Measurements from ENCODE around the gene C1QTNF12. TPM values are rescaled to one million over a fixed set of nuclear protein-coding genes. Genes with fewer than 3 reads are reported as not detected.
"Not testable (repeated sequence)": the region's sequence is repeated elsewhere in the genome, so short reads cannot be mapped to it uniquely, and the experiment has no call there.

C1QTNF12 gene
- total RNA-seq, 2 experiments from 2014 or later = 2.6 to 4.9 TPM

- Mint-ChIP-seq H3K27ac (no peak overlapping the region), H3K4me1 (ENCODE audit: low read depth) (peaks cover 14% of the 10 kb centered on the region), H3K36me3 (ENCODE audit: low read depth) (peaks cover 4% of the 10 kb centered on the region), H3K27me3 (no peaks in the 10 kb centered on the region), H3K9me3 (peaks cover 10% of the 10 kb centered on the region), H3K4me3 (no peak overlapping the region)
- DNase-seq = no peak
- POLR2A ChIA-PET = interaction anchor here (1.0 to 1.2 kb wide), 3 partner anchors 9 to 57 kb away, joined by 3 read pairs; no protein-coding TSS in a partner anchor
- CTCF ChIA-PET = interaction anchor here (1.1 to 2.5 kb wide), 2 partner anchors 10 to 76 kb away, joined by 3 to 8 read pairs; no protein-coding TSS in a partner anchor
- ATAC-seq = no peak
- intact Hi-C loops (cut with micrococcal nuclease) = no loop called here
- TF ChIP-seq CTCF (IDR thresholded peaks at IDR 0.05) = no peak
Observed at GRCh38 chr1:1198423-1199140, 47.9 kb downstream of the C1QTNF12 start.

- ChIA-PET POLR2A (interaction anchor here (1.0 kb wide), 1 partner anchor 28 kb away, joined by 3 read pairs; no protein-coding TSS in a partner anchor), CTCF (interaction anchor here (1.1 kb wide), 1 partner anchor 11 kb away, joined by 3 read pairs; no protein-coding TSS in a partner anchor)
- Mint-ChIP-seq H3K36me3 (ENCODE audit: low read depth) (peaks cover 4% of the 10 kb centered on the region), H3K4me1 (ENCODE audit: low read depth) (peaks cover 14% of the 10 kb centered on the region), H3K4me3 (no peak overlapping the region), H3K27ac (no peak overlapping the region), H3K27me3 (no peaks in the 10 kb centered on the region), H3K9me3 (peaks cover 10% of the 10 kb centered on the region)
- DNase-seq (no peak), ATAC-seq (no peak)
- TF ChIP-seq CTCF (IDR thresholded peaks at IDR 0.05) = no peak
- intact Hi-C loops (cut with micrococcal nuclease) = no loop called here
Observed at GRCh38 chr1:1197551-1198422, 48.7 kb downstream of the C1QTNF12 start.

GRCh38 chr1:1197188-1197500 lies 49.4 kb downstream of the C1QTNF12 start:
- H3K27me3 Mint-ChIP-seq = no peaks in the 10 kb centered on the region
- ATAC-seq (no peak), DNase-seq (no peak)
- peaks cover 4% of the 10 kb centered on the region for H3K36me3 Mint-ChIP-seq (ENCODE audit: low read depth)
- ChIA-PET POLR2A (no interaction called here), CTCF (no interaction called here)
- TF ChIP-seq CTCF (IDR thresholded peaks at IDR 0.05) = no peak
- peaks cover 14% of the 10 kb centered on the region for H3K4me1 Mint-ChIP-seq (ENCODE audit: low read depth)
- intact Hi-C loops (cut with micrococcal nuclease) = no loop called here
- H3K27ac Mint-ChIP-seq = no peak overlapping the region
- no peak overlapping the region for H3K4me3 Mint-ChIP-seq
- H3K9me3 Mint-ChIP-seq = peaks cover 11% of the 10 kb centered on the region

- Mint-ChIP-seq H3K27me3 (no peaks in the 10 kb centered on the region), H3K36me3 (ENCODE audit: low read depth) (peaks cover 4% of the 10 kb centered on the region), H3K9me3 (peaks cover 16% of the 10 kb centered on the region), H3K27ac (no peak overlapping the region), H3K4me3 (no peak overlapping the region), H3K4me1 (ENCODE audit: low read depth) (peaks cover 14% of the 10 kb centered on the region)
- ChIA-PET CTCF (no interaction called here), POLR2A (interaction anchor here (1.0 to 2.1 kb wide), 6 partner anchors 8 to 25 kb away, joined by 3 to 6 read pairs (median 4); no protein-coding TSS in a partner anchor)
- ATAC-seq (no peak), DNase-seq (no peak)
- intact Hi-C loops (cut with micrococcal nuclease) = no loop called here
- no peak for TF ChIP-seq CTCF (IDR thresholded peaks at IDR 0.05)
Observed at GRCh38 chr1:1196431-1197187, 49.9 kb downstream of the C1QTNF12 start.

GRCh38 chr1:1195726-1196125 lies 50.8 kb downstream of the C1QTNF12 start:
- H3K4me3 Mint-ChIP-seq; DNase-seq; intact Hi-C loops (cut with micrococcal nuclease); H3K27me3 Mint-ChIP-seq; CTCF ChIA-PET; H3K27ac Mint-ChIP-seq; H3K36me3 Mint-ChIP-seq (ENCODE audit: low read depth); ATAC-seq: not testable (repeated sequence)
- POLR2A ChIA-PET = interaction anchor here (1.0 to 2.1 kb wide), 6 partner anchors 9 to 24 kb away, joined by 3 to 6 read pairs (median 4); no protein-coding TSS in a partner anchor
- Mint-ChIP-seq H3K9me3 (peaks cover 16% of the 10 kb centered on the region), H3K4me1 (ENCODE audit: low read depth) (peaks cover 14% of the 10 kb centered on the region)

Measured in activated CD8-positive, alpha-beta T cell treated with anti-CD3 and anti-CD28 coated beads for 36 hours (primary cell).